ENCODE results near the gene CD44. TPM values are rescaled to one million over a fixed set of nuclear protein-coding genes. Genes with fewer than 3 reads are reported as not detected.

The CD44 gene
- total RNA-seq, 4 donors from 2014 or later, result 211 to 319 (median 266) TPM

GRCh38 chr11:35165423-35166368 is 26.7 kb downstream of the CD44 start:
- TF ChIP-seq, protein P1, sequence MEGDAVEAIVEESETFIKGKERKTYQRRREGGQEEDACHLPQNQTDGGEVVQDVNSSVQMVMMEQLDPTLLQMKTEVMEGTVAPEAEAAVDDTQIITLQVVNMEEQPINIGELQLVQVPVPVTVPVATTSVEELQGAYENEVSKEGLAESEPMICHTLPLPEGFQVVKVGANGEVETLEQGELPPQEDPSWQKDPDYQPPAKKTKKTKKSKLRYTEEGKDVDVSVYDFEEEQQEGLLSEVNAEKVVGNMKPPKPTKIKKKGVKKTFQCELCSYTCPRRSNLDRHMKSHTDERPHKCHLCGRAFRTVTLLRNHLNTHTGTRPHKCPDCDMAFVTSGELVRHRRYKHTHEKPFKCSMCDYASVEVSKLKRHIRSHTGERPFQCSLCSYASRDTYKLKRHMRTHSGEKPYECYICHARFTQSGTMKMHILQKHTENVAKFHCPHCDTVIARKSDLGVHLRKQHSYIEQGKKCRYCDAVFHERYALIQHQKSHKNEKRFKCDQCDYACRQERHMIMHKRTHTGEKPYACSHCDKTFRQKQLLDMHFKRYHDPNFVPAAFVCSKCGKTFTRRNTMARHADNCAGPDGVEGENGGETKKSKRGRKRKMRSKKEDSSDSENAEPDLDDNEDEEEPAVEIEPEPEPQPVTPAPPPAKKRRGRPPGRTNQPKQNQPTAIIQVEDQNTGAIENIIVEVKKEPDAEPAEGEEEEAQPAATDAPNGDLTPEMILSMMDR (IDR thresholded peaks at IDR 0.05), result no peak
- TF ChIP-seq EP300 (IDR thresholded peaks at IDR 0.05), result no peak
- no peak for TF ChIP-seq POLR2AphosphoS5 (IDR thresholded peaks at IDR 0.05)
- TF ChIP-seq POLR2A (IDR thresholded peaks at IDR 0.05), result no peak
- Histone ChIP-seq H3K27ac (peak overlapping the region; percentile 43 to 79 (median 77)), H3K4me3 (no peak overlapping the region), H3K27me3 (no peaks in the 10 kb centered on the region), H3K36me3 (no peaks in the 10 kb centered on the region), H3K9me3 (no peaks in the 10 kb centered on the region), H3K4me1 (peaks cover 44 to 100% (median 66%) of the 10 kb centered on the region in 3 donors)
- WGBS, 2 donors (ENCODE audit: low coverage in 1 of 2), result 52 to 61% methylated on average over 7 to 8 of the region's 8 CpGs
- ATAC-seq, result peak; percentile 17

DNA sequence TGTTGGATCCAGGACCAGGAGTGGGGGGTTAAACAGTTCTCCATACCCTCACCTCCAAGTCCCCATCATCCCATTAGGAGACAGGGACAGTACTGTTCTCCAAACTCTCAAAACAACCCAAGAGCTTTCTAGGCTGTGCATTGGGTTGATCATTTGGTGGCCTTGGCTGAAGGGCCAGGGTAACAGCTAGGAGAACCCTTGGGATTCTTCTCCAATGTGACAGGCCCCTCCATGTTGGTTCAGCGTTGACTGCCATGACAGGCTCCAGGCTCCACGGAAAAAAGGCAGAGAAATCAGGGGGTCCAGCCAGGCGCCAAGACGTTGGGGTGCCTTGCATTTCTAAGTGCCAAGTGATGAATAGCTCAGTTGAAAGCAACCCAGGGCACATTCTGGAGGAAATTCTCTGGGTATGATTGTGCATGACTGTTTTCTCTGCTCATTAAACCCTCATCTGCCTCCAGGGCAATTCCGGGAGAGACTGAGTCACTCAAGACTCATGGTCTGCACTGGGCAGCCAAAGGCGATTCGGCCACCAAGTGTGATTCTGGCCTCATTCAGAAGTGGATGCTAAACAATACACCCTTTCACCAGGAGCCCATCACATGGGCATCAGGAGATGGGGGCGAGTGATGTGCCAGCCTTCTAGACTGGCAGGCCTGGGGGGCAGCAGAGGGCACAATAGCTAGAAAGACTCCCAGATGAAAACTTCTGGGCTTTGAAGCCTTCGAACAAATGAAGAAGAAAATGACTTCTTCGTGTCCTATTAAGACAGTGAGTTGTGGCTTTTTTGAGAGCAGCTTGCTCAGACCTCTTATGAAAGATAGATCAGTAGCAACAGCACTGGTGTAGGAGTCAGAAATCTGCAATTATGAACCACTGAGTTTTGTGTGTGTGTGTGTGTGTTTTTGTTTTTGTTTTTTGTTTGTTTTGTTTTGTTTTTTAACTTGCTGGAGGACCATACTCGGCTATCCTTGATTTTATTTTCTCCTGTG is 27.7 kb downstream of the CD44 start:
- Histone ChIP-seq H3K4me3 (no peak overlapping the region), H3K9me3 (no peaks in the 10 kb centered on the region), H3K4me1 (peaks cover 49 to 100% (median 67%) of the 10 kb centered on the region in 3 donors), H3K36me3 (no peaks in the 10 kb centered on the region), H3K27me3 (no peaks in the 10 kb centered on the region), H3K27ac (peak overlapping the region; percentile 43 to 79 (median 77))
- 43 to 61% methylated on average over 6 to 7 of the region's 11 CpGs for WGBS, 2 donors (ENCODE audit: low coverage in 1 of 2)
- no peak for ATAC-seq
- TF ChIP-seq POLR2AphosphoS5 (IDR thresholded peaks at IDR 0.05) (peak; percentile 91), POLR2A (IDR thresholded peaks at IDR 0.05) (no peak), EP300 (IDR thresholded peaks at IDR 0.05) (no peak)
- TF ChIP-seq, protein P1 (IDR thresholded peaks at IDR 0.05), result no peak

DNA sequence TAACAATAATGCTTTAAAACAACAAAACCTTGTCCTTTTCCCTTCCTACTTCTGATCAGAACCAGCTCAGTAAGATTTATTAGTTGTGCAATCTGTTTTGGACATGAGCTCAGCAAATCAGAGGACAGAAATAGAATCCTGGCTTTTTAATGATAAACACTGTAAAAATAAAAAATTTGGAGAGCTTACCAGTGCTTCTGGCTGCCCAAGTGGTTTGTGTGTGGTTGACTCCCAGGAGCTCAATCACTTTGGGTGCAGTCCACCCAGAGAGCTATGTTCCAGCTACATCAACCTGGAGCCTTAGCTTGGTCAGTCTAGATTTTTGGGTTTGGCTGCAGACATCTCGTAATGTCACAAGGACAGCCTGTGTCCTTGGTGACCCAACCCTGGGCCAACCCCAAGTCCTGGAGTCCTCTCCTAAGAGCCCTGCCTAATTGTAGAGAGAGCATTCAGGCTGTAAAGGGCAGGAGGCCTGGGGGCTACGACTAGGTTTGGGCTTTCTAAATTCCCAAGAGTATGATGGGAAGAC is 28.5 kb downstream of the CD44 start:
- Histone ChIP-seq H3K27ac (peak overlapping the region; percentile 43 to 79 (median 77)), H3K9me3 (no peaks in the 10 kb centered on the region), H3K4me3 (no peak overlapping the region), H3K4me1 (peaks cover 47 to 93% (median 66%) of the 10 kb centered on the region in 3 donors), H3K36me3 (no peaks in the 10 kb centered on the region), H3K27me3 (no peaks in the 10 kb centered on the region)
- no CpG with 5 or more reads among the region's 2 CpGs for WGBS, 2 donors (ENCODE audit: low coverage in 1 of 2)
- peak; percentile 69 for ATAC-seq
- peak; percentile 85 for TF ChIP-seq POLR2AphosphoS5 (IDR thresholded peaks at IDR 0.05)
- TF ChIP-seq POLR2A (IDR thresholded peaks at IDR 0.05), result no peak

- Histone ChIP-seq H3K4me1 (peaks cover 51 to 91% (median 73%) of the 10 kb centered on the region in 3 donors), H3K9me3 (no peaks in the 10 kb centered on the region), H3K36me3 (no peaks in the 10 kb centered on the region), H3K27me3 (no peaks in the 10 kb centered on the region), H3K27ac (peak overlapping the region; percentile 43 to 79 (median 77)), H3K4me3 (no peak overlapping the region)
- no peak for TF ChIP-seq POLR2A (IDR thresholded peaks at IDR 0.05)
- peak; percentile 52 for TF ChIP-seq POLR2AphosphoS5 (IDR thresholded peaks at IDR 0.05)
- ATAC-seq, result no peak
- WGBS, 2 donors (ENCODE audit: low coverage in 1 of 2), result 44 to 71% methylated on average over 1 to 2 of the region's 2 CpGs
Measured at GRCh38 chr11:35168671-35169070, 29.7 kb downstream of the CD44 start.

DNA sequence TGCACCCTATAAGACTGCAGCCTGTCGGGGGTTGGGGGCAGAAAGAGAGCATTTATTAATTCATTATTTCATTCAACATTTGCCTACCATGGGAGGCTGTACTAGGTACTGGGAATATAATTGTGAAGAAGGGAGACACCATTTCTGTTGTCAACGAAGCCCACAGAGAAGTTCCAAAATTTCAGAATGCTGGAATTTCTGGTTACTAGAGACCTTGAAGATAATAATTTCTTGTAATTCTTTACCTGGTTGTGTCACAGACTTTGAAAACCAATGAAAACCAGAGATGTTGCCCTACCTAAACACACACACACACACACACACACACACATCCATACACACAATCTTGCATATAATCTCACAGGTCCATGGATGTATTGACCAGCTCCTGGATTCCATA is 30.1 kb downstream of the CD44 start:
- no peaks in the 10 kb centered on the region for H3K27me3 ChIP-seq
- WGBS, 2 donors (ENCODE audit: low coverage in 1 of 2), result 93 to 100% methylated on average over 2 of the region's 2 CpGs
- no peaks in the 10 kb centered on the region for H3K36me3 ChIP-seq
- peak overlapping the region; percentile 43 to 79 (median 77) for H3K27ac ChIP-seq
- H3K4me1 ChIP-seq, result peaks cover 56 to 91% (median 73%) of the 10 kb centered on the region in 3 donors
- TF ChIP-seq POLR2AphosphoS5 (IDR thresholded peaks at IDR 0.05) (no peak), EP300 (IDR thresholded peaks at IDR 0.05) (no peak), POLR2A (IDR thresholded peaks at IDR 0.05) (no peak)
- TF ChIP-seq, protein P1 (IDR thresholded peaks at IDR 0.05), result no peak
- no peaks in the 10 kb centered on the region for H3K9me3 ChIP-seq
- ATAC-seq, result no peak
- no peak overlapping the region for H3K4me3 ChIP-seq

Measured in gastroesophageal sphincter (tissue), 4 donors.